Hematopoietic multipotent progenitor cell treated with erythropoietin and hydrocortisone succinate and interleukin-3 and kit ligand, for 6 days (in vitro differentiated cells): ENCODE results near the gene FAM210B.
A peak's percentile ranks its signal among the peaks of the same experiment; 100 is the strongest.
"Not testable (repeated sequence)": the region's sequence is repeated elsewhere in the genome, so short reads cannot be mapped to it uniquely, and the experiment has no call there.

Experiments used
- DNase-seq: peaks from one replicate; pipeline ENCODE4 v3.0.0-alpha.2; 2015

The FAM210B gene

GRCh38 chr20:56393653-56394052 lies 34.9 kb downstream of the FAM210B start:
- no peak for DNase-seq

GRCh38 chr20:56395166-56395565 lies 36.4 kb downstream of the FAM210B start:
- no peak for DNase-seq

- peak; percentile 93 for DNase-seq
Measured at GRCh38 chr20:56400001-56400640, 41.3 kb downstream of the FAM210B start.

GRCh38 chr20:56403465-56403864 lies 44.7 kb downstream of the FAM210B start:
- no peak for DNase-seq

GRCh38 chr20:56405356-56405755 lies 46.6 kb downstream of the FAM210B start:
- not testable (repeated sequence) for DNase-seq

- no peak for DNase-seq
Measured at GRCh38 chr20:56406910-56407309, 48.1 kb downstream of the FAM210B start.

GRCh38 chr20:56409521-56409920 lies 50.7 kb downstream of the FAM210B start:
- peak; percentile 54 for DNase-seq

GRCh38 chr20:56409956-56410355 lies 51.2 kb downstream of the FAM210B start:
- no peak for DNase-seq

GRCh38 chr20:56411287-56411686 lies 52.5 kb downstream of the FAM210B start:
- not testable (repeated sequence) for DNase-seq

GRCh38 chr20:56411759-56412472 lies 53.1 kb downstream of the FAM210B start, which contains the start of gene CASS4:
Gene CASS4, plus strand, starts transcription at chr20:56412260. Its CDS starts 199 bp downstream, at chr20:56412459.
- peak; percentile 97 for DNase-seq

- no peak for DNase-seq
Measured at GRCh38 chr20:56412473-56412790, 53.7 kb downstream of the FAM210B start.

- no peak for DNase-seq
Measured at GRCh38 chr20:56412949-56413348, 54.2 kb downstream of the FAM210B start.

- DNase-seq, result peak; percentile 25
Measured at GRCh38 chr20:56414842-56415765, 56.3 kb downstream of the FAM210B start.

GRCh38 chr20:56417402-56417801 lies 58.6 kb downstream of the FAM210B start:
- DNase-seq, result no peak

- no peak for DNase-seq
Measured at GRCh38 chr20:56417911-56418310, 59.1 kb downstream of the FAM210B start.
